Osteoblast (primary cell): ENCODE measurements around the gene HMOX1. TPM values are rescaled to one million over a fixed set of nuclear protein-coding genes. Genes with fewer than 3 reads are reported as not detected.

ENCODE experiments used
- DNase-seq: peaks from one replicate; pipeline ENCODE4 v3.0.0; 2011; ENCODE audit warnings: low spot score, mixed read lengths; ENCODE audit not compliant: insufficient read length; ENCODE audit errors: missing footprints
- H2AFZ ChIP-seq: 2 replicates; pipeline ENCODE4 v1.6.0; 2011; ENCODE audit warnings: mild to moderate bottlenecking, low read length
- H3K27ac ChIP-seq: 2 replicates; pipeline ENCODE4 v1.5.1; 2011; ENCODE audit warnings: mild to moderate bottlenecking, low read depth, low read length, moderate library complexity
- H3K27me3 ChIP-seq: 2 replicates; pipeline ENCODE4 v1.6.0; 2012; ENCODE audit warnings: mild to moderate bottlenecking, control low read depth, inconsistent platforms, low read length, moderate library complexity; ENCODE audit not compliant: insufficient read depth
- H3K36me3 ChIP-seq: 2 replicates; pipeline ENCODE4 v1.5.1; 2011; ENCODE audit warnings: mild to moderate bottlenecking, low read length, control low read depth, moderate library complexity; ENCODE audit not compliant: insufficient read depth
- H3K4me1 ChIP-seq: 2 replicates; pipeline ENCODE4 v1.5.1; 2011; ENCODE audit warnings: mild to moderate bottlenecking, low read length, control low read depth, moderate library complexity; ENCODE audit not compliant: insufficient read depth
- H3K4me2 ChIP-seq: 2 replicates; pipeline ENCODE4 v1.6.0; 2011; ENCODE audit warnings: mild to moderate bottlenecking, low read length; ENCODE audit not compliant: insufficient read depth
- H3K4me3 ChIP-seq: fragments of 200-600 bp; sonication (generic); 3 replicates; pipeline ENCODE4 v1.5.1; 2012; ENCODE audit warnings: mild to moderate bottlenecking, low read length, inconsistent platforms; ENCODE audit not compliant: insufficient read depth
- H3K79me2 ChIP-seq: 2 replicates; pipeline ENCODE4 v1.6.0; 2012; ENCODE audit warnings: mild to moderate bottlenecking, low read length, control low read depth, inconsistent platforms; ENCODE audit not compliant: insufficient read depth
- H3K9me3 ChIP-seq: 2 replicates; pipeline ENCODE4 v1.5.1; 2011; ENCODE audit warnings: low read depth, low read length, control low read depth
- H4K20me1 ChIP-seq: 2 replicates; pipeline ENCODE4 v1.6.0; 2012; ENCODE audit warnings: mild to moderate bottlenecking, low read length, control low read depth; ENCODE audit not compliant: insufficient read depth
- CTCF ChIP-seq: IDR thresholded peaks from 2 replicates; pipeline ENCODE4 v1.5.1; 2011; ENCODE audit warnings: mild to moderate bottlenecking, low read depth, low read length, moderate library complexity; ENCODE audit errors: extremely low read depth
- total RNA-seq: library from RNA; depleted of rRNA; stranded (reverse); fragments of >200 nt; gene quantifications from 2 replicates; pipeline ENCODE4 v1.2.3, GENCODE V29; 2012

Gene HMOX1
- total RNA-seq, 1 donor: 475 TPM

- Histone ChIP-seq H3K4me3 (no peak overlapping the region), H3K4me1 (peaks cover 3% of the 10 kb centered on the region), H3K9me3 (no peaks in the 10 kb centered on the region), H3K27me3 (no peaks in the 10 kb centered on the region), H2AFZ (no peak overlapping the region), H3K27ac (no peak overlapping the region), H3K36me3 (peaks cover 32% of the 10 kb centered on the region), H3K79me2 (no peaks in the 10 kb centered on the region), H3K4me2 (no peak overlapping the region), H4K20me1 (no peaks in the 10 kb centered on the region)
- TF ChIP-seq CTCF: no peak
- DNase-seq: peak; percentile 46
These were observed 40.2 kb downstream of the HMOX1 start for GRCh38 chr22:35421121-35421520.

DNA sequence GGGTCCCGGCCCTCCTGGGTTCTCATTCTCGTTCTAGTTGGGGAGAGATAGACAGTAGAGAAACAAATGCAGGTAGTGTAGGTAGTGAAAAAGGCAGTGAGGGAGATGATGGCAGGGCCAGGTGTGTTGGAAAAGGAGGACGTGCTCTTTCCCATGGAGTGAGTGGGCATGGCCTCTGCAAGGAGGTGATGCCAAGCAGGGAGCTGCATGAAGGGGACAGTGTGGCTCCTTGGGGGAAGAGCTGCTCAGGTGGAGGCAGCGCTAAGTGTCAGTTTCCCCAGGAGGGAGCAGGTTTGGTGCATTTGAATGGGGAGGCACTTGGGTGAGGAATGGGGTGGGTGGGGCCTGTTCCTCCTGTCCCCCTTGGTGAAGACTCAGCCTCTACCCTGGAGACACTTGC is 41.2 kb downstream of the HMOX1 start:
- no peak overlapping the region for H3K27ac ChIP-seq
- peaks cover 31% of the 10 kb centered on the region for H3K36me3 ChIP-seq
- H3K27me3 ChIP-seq: no peaks in the 10 kb centered on the region
- no peak overlapping the region for H3K4me3 ChIP-seq
- no peaks in the 10 kb centered on the region for H4K20me1 ChIP-seq
- TF ChIP-seq CTCF: no peak
- peak; percentile 80 for DNase-seq
- H3K9me3 ChIP-seq: no peaks in the 10 kb centered on the region
- H3K79me2 ChIP-seq: no peaks in the 10 kb centered on the region
- peaks cover 3% of the 10 kb centered on the region for H3K4me1 ChIP-seq
- no peak overlapping the region for H2AFZ ChIP-seq
- H3K4me2 ChIP-seq: no peak overlapping the region

- Histone ChIP-seq H3K27me3 (no peaks in the 10 kb centered on the region), H3K79me2 (no peaks in the 10 kb centered on the region), H3K4me1 (peaks cover 2% of the 10 kb centered on the region), H3K4me2 (no peak overlapping the region), H3K4me3 (no peak overlapping the region), H2AFZ (no peak overlapping the region), H3K27ac (no peak overlapping the region), H4K20me1 (no peaks in the 10 kb centered on the region), H3K36me3 (peaks cover 31% of the 10 kb centered on the region), H3K9me3 (no peaks in the 10 kb centered on the region)
- peak; percentile 3 for DNase-seq
- TF ChIP-seq CTCF: no peak
These were observed 42.0 kb downstream of the HMOX1 start for GRCh38 chr22:35422936-35423335.

- no peak for DNase-seq
- Histone ChIP-seq H2AFZ (no peak overlapping the region), H3K4me1 (no peaks in the 10 kb centered on the region), H3K9me3 (no peaks in the 10 kb centered on the region), H3K36me3 (peaks cover 26% of the 10 kb centered on the region), H3K4me3 (no peak overlapping the region), H3K4me2 (no peak overlapping the region), H3K79me2 (no peaks in the 10 kb centered on the region), H4K20me1 (no peaks in the 10 kb centered on the region), H3K27ac (no peak overlapping the region), H3K27me3 (no peaks in the 10 kb centered on the region)
- no peak for TF ChIP-seq CTCF
These were observed 43.2 kb downstream of the HMOX1 start for GRCh38 chr22:35424081-35424480.
